ENCODE measurements around the gene TMEM167A.

The TMEM167A gene

GRCh38 chr5:83118471-83118870 is 41.3 kb upstream of the TMEM167A start:
- no peak overlapping the region for H3K4me3 ChIP-seq (ENCODE audit: severe bottlenecking)
- DNase-seq (ENCODE audit: low spot score) = no peak
- H3K4me1 ChIP-seq (ENCODE audit: insufficient read depth, poor library complexity, severe bottlenecking) = no peaks in the 10 kb centered on the region
- peaks cover 8% of the 10 kb centered on the region; the same call in 1 of the 2 replicates for H3K36me3 ChIP-seq (ENCODE audit: low read depth)
- no peaks in the 10 kb centered on the region for H3K27me3 ChIP-seq (ENCODE audit: insufficient read depth, poor library complexity, severe bottlenecking)
- H3K9me3 ChIP-seq (ENCODE audit: severe bottlenecking) = peaks cover 4% of the 10 kb centered on the region
- TF ChIP-seq CTCF (IDR thresholded peaks at IDR 0.05; ENCODE audit: poor library complexity, severe bottlenecking) = no peak
- H3K27ac ChIP-seq (ENCODE audit: poor library complexity, severe bottlenecking) = no peak overlapping the region
- no peak for ATAC-seq (ENCODE audit: low read depth)

DNA sequence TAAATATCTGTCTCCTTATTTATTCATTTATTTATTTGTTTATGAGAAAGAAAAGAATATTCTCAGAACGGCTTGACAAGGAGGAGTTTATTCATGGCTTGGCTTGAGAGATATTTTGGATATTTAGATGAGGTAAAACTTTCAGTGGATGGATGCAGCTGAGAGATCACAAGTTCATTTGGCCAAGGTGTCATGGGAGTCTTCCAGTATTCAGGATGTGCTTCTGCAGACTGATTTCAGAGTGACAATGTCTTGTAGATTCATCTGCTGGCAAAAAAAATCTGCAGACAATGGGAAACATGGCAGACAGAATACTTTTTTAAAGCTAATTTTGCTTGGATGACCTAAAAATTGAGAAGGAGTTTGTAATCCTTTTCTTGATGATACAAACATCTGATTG is 38.6 kb upstream of the TMEM167A start:
- H3K36me3 ChIP-seq (ENCODE audit: low read depth) = peaks cover 19% of the 10 kb centered on the region
- H3K9me3 ChIP-seq (ENCODE audit: severe bottlenecking) = peaks cover 4% of the 10 kb centered on the region
- ATAC-seq (ENCODE audit: low read depth) (no peak), DNase-seq (ENCODE audit: low spot score) (no peak)
- no peak for TF ChIP-seq CTCF (IDR thresholded peaks at IDR 0.05; ENCODE audit: poor library complexity, severe bottlenecking)
- H3K4me3 ChIP-seq (ENCODE audit: severe bottlenecking) = no peak overlapping the region
- no peak overlapping the region for H3K27ac ChIP-seq (ENCODE audit: poor library complexity, severe bottlenecking)
- no peaks in the 10 kb centered on the region for H3K4me1 ChIP-seq (ENCODE audit: insufficient read depth, poor library complexity, severe bottlenecking)
- no peaks in the 10 kb centered on the region for H3K27me3 ChIP-seq (ENCODE audit: insufficient read depth, poor library complexity, severe bottlenecking)

DNA sequence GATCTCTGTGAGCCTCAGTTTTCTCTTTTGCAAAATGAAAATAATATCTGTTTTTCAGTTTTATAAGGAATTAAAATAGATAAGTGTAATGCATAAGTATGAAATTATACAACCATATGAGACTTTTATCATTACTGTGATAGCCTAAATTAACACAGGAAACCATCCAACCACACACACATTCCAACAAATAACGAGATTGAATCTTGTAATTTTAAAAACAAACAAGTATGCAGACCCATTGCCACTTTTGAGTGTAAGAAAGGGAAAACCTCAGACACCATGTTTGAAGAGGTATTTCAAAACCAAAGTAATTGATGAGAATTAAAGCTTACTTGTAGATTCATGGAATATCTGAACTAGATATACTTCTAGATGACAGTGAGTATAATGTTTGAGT is 32.2 kb upstream of the TMEM167A start:
- Histone ChIP-seq H3K9me3 (ENCODE audit: severe bottlenecking) (no peaks in the 10 kb centered on the region), H3K27ac (ENCODE audit: poor library complexity, severe bottlenecking) (no peak overlapping the region), H3K4me3 (ENCODE audit: severe bottlenecking) (no peak overlapping the region), H3K27me3 (ENCODE audit: insufficient read depth, poor library complexity, severe bottlenecking) (no peaks in the 10 kb centered on the region), H3K36me3 (ENCODE audit: low read depth) (peaks cover 12% of the 10 kb centered on the region), H3K4me1 (ENCODE audit: insufficient read depth, poor library complexity, severe bottlenecking) (no peaks in the 10 kb centered on the region)
- DNase-seq (ENCODE audit: low spot score) = no peak
- no peak for ATAC-seq (ENCODE audit: low read depth)
- TF ChIP-seq CTCF (IDR thresholded peaks at IDR 0.05; ENCODE audit: poor library complexity, severe bottlenecking) = no peak

DNA sequence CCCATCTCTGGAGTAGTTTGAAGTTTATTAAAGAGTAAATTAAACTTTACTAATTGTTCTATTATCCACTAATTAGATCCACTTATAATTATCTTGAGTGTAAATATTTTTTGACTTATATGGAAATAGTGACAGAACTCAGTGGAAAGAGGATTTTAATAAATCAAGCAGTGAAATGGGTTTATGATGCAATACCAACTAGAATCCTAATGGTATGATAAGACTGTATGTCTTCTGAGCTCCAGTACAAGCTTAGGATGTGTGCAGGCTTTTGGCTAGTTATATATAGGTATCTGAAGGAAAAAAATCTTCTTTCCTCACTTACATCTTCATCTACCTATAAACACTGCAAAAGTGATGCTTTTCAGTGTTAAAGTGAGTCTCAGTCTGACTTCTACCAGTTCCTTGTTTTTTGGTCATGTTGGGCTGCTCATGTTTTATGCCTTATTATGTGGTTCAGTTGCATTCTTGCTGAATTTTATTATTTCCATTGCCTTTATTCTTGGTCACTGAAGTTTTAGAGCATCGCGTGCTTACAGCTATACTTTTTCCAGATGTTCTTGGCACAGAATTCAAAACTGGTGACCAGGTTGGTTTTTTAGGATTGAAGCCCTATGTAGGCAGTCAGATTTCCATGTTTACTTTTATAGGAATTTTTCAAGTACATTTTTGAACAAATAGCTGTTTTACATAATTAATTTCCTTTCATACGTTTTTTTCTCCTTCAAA is 30.7 kb upstream of the TMEM167A start:
- H3K4me3 ChIP-seq (ENCODE audit: severe bottlenecking) = no peak overlapping the region
- peaks cover 11% of the 10 kb centered on the region for H3K36me3 ChIP-seq (ENCODE audit: low read depth)
- H3K9me3 ChIP-seq (ENCODE audit: severe bottlenecking) = no peaks in the 10 kb centered on the region
- no peak overlapping the region for H3K27ac ChIP-seq (ENCODE audit: poor library complexity, severe bottlenecking)
- no peaks in the 10 kb centered on the region for H3K27me3 ChIP-seq (ENCODE audit: insufficient read depth, poor library complexity, severe bottlenecking)
- H3K4me1 ChIP-seq (ENCODE audit: insufficient read depth, poor library complexity, severe bottlenecking) = no peaks in the 10 kb centered on the region
- no peak for ATAC-seq (ENCODE audit: low read depth)
- no peak for DNase-seq (ENCODE audit: low spot score)
- no peak for TF ChIP-seq CTCF (IDR thresholded peaks at IDR 0.05; ENCODE audit: poor library complexity, severe bottlenecking)

GRCh38 chr5:83104021-83104420 is 26.8 kb upstream of the TMEM167A start:
- DNase-seq (ENCODE audit: low spot score) (no peak), ATAC-seq (ENCODE audit: low read depth) (0 out of 3 replicates have a peak, but pooled peaks have one; percentile 19)
- no peak for TF ChIP-seq CTCF (IDR thresholded peaks at IDR 0.05; ENCODE audit: poor library complexity, severe bottlenecking)
- H3K9me3 ChIP-seq (ENCODE audit: severe bottlenecking) = no peaks in the 10 kb centered on the region
- peaks cover 10% of the 10 kb centered on the region for H3K4me1 ChIP-seq (ENCODE audit: insufficient read depth, poor library complexity, severe bottlenecking)
- no peaks in the 10 kb centered on the region for H3K36me3 ChIP-seq (ENCODE audit: low read depth)
- H3K27ac ChIP-seq (ENCODE audit: poor library complexity, severe bottlenecking) = no peak overlapping the region
- H3K4me3 ChIP-seq (ENCODE audit: severe bottlenecking) = no peak overlapping the region
- H3K27me3 ChIP-seq (ENCODE audit: insufficient read depth, poor library complexity, severe bottlenecking) = no peaks in the 10 kb centered on the region
